LHCN-M2 (cell line): ENCODE measurements around the gene TBL3. TPM values are rescaled to one million over a fixed set of nuclear protein-coding genes. Genes with fewer than 3 reads are reported as not detected.
A peak's percentile ranks its signal among the peaks of the same experiment; 100 is the strongest.

Experiments used
- DNase-seq: peaks from one replicate; pipeline ENCODE4 v3.0.0-alpha.2; 2012; ENCODE audit warnings: low read depth
- total RNA-seq: library from RNA; depleted of rRNA; stranded (reverse); fragments of >200 nt; gene quantifications from 2 replicates; pipeline ENCODE4 v1.2.3, GENCODE V29; 2014

The TBL3 gene
- total RNA-seq, 1 experiment from 2014 or later, result 52.1 TPM

DNA sequence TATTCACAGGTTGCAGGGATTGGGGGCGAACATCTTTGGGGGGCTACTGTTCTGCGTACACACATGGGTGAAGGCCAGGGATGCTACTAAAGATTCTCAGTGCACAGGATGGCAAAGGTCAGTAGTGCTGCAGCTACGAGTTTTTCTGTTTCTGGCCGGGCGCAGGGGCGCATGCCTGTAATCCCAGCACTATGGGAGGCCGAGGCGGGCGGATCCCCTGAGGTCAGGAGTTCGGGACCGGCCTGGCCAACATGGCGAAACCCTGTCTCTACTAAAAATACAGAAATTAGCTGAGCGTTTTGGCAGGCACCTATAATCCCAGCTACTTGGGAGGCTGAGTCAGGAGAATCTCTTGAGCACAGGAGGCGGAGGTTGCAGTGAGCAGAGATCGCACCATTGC is 41.7 kb downstream of the TBL3 start:
- DNase-seq, result no peak

DNA sequence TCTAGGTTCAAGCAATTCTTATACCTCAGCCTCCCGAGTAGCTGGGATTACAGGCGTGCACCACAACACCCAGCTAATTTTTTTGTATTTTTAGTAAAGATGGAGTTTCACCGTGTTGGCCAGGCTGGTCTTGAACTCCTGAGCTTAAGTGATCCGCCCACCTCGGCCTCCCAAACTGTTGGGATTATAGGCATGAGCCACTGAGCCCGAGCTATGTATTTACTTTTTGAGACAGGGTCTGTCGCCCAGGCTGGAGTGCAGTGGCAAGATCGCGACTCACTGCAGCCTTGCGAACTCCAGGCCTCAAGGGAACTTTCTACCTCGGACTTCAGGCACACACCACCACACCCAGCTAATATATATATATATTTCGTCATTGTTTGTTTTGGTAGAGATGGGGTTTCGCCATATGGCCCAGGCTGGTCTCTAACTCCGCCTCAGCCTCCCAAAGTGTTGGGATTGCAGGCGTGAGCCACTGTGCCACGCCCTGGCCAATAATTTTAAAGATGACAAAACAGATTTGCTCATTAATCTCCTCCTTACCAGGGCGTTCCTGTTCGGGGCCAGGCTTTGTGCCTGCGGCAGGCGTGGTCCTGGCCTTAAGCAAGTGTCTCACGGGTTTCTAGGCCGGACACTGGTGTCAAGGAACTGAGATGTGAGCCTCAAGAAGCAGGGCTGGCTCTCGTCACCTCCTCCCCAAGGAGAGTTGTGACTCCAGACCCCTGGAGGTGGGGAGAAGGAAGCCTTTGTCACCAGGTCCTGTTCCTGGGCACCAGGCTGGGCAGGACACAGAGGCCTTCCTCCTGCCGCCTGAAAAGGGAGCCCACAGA is 43.5 kb downstream of the TBL3 start:
- no peak for DNase-seq

GRCh38 chr16:2015947-2016208 is 44.0 kb downstream of the TBL3 start:
- DNase-seq, result no peak

DNA sequence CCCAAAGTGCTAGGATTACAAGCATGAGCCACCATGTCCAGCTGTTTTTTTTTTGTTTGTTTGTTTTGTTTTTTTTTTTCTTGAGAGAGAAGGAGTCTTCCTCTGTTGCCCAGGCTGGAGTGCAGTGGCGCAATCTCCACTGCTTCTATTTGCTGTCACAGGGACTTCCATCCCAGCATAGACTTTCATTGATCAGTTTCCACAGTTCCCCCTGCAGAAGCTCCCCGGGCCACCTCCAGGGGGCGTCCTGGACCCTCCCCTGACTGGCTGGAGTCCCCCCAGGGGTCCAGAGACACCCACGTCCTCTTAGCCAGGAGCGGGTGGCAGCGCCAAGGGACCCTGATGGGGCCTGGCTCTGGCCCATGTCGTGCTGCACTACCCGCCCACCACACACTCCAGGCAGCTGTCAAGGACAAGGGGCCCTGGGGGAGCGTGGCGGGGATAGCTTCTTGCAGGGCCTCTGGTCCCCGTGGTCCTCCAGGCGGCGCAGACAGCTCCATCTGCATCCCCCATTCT is 44.6 kb downstream of the TBL3 start:
- DNase-seq, result no peak

DNA sequence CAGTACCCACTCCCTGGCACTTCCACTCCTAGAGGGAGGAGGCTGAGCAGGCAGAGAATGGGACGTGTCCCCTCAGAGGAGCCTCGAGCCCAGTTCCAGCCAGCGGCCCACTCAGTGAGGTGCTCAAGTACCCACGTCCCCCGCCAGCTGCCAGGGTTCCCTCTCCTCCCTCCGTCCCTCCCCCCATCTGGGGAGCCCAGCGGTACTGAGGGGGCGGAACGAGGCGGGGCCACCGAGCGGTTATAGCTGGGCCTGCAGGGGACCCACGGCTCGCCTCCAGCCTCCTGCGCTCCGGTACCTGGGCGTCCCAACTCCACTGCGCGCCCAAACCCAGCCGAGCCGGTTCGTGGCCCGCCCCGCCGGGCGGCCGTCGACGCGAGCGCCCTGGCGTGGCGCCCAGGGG is 47.7 kb downstream of the TBL3 start, which contains the start of gene NPW:
NPW (plus strand) TSS at position 268 of the 403 bp plus-strand sequence.
- no peak for DNase-seq

DNA sequence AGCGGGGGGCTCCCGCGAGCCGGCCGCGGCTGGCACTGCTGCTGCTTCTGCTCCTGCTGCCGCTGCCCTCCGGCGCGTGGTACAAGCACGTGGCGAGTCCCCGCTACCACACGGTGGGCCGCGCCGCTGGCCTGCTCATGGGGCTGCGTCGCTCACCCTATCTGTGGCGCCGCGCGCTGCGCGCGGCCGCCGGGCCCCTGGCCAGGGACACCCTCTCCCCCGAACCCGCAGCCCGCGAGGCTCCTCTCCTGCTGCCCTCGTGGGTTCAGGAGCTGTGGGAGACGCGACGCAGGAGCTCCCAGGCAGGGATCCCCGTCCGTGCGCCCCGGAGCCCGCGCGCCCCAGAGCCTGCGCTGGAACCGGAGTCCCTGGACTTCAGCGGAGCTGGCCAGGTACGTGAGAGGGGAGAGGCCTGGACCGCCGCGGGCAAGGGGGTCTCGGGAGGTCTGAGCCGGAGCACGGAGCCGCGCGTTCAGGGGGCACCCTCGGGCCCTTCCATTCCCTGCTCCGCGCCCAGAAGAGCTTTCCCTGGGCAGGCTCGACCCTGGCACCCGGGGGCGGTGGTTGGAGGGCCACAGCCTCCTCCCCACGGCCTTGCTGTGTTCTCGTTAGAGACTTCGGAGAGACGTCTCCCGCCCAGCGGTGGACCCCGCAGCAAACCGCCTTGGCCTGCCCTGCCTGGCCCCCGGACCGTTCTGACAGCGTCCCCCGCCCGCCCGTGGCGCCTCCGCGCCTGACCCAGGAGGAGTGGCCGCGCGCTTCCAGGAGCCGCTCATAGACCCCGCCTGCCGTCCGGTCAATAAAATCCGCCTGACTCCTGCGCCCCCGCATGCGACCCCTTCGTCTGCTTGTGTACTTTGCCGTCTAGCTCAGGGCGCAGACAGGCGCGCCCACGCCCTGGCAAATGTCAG is 48.3 kb downstream of the TBL3 start:
- DNase-seq, result no peak

DNA sequence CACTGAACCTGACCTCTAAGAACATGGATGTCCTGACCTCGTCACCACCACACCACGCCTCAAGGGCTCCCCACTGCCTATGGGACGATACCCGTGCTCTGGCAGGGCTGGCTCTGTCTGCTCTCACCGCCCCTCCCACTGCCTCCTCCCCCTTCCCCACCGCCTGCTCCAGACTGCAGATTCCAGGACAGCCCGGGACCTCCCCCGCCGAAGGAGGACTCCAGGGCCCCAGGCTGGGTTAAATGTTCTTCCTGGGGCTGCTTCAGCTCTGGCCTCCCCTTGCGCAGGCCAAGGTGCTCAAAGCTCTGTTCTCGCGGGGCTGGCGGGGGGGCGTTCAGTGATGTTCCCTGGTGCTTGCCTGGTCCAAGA is 50.9 kb downstream of the TBL3 start:
- peak; percentile 43 for DNase-seq

DNA sequence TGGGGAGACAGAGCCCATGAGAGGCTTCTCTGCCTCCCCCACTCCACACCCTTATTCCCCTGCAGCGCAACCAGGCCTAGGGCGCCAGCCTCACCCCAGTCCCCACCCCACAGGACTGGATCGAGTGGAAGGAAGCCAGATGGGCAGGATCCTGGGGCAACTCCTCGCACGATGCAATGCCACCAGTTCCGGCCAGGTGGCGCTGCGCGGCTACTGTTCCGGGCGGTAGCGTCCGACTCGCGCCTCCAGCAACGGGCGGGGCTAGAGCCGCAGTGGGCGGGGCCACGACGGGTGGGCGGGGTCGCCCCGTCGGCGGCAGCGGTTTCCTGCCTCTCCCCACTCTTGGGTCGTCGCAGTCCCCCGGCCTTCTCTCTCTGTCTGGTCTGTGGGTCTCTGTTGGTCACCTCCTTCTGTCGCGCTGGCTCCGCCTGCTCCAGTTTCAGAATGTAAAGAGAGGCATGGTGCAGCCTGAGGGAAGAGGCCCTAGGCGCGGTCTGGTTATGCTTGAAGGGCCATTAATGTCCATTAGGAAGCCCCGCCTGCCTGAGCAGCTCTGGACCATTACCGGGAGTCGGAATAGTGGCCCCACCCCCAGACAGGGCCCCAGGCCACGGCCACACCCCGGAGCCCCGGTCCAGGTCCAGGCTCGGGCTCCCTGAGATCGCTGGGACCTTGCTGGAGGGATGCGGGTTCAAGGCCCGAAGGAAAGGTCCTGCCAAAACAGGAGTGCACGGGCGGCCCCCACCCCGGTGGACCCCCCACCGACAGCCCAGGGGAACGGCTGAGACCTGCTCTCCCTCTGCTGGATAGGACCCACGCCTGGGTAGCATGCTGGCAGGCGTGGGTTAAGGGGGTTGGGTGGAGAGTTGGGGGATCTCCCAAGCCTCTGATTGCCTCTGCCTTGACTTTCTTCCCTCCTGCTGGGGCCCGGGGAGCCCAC is 51.5 kb downstream of the TBL3 start:
- peak; percentile 76 for DNase-seq

DNA sequence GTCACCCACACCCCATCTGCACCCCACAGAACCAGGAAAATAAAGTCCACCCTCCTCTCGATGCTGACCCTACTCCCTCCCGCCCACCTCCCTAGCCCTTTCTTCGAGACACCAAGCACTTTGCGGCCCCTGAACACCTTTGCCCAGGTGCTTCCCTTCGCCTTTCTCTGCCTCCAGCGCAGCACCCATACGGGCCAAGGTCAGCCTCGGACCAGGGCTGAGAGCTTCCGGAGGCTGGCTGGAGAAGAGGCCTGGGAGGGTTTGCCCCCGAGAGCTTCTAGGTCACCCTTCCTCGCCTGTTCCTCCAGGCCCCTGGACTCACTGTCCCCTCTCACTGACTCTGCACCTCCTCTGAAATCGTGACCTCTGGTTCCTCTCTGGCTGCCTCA is 52.2 kb downstream of the TBL3 start:
- DNase-seq, result no peak

GRCh38 chr16:2025251-2025650 is 53.4 kb downstream of the TBL3 start:
- DNase-seq, result no peak

GRCh38 chr16:2025878-2026460 is 54.1 kb downstream of the TBL3 start:
- DNase-seq, result no peak

- DNase-seq, result no peak
Measured at GRCh38 chr16:2026461-2027023, 54.7 kb downstream of the TBL3 start, which contains the start of gene NHERF2. NHERF2 (plus strand) TSS chr16:2026902; CDS start chr16:2027006, 104 bp downstream.

- DNase-seq, result no peak
Measured at GRCh38 chr16:2027024-2028010, 55.5 kb downstream of the TBL3 start.

DNA sequence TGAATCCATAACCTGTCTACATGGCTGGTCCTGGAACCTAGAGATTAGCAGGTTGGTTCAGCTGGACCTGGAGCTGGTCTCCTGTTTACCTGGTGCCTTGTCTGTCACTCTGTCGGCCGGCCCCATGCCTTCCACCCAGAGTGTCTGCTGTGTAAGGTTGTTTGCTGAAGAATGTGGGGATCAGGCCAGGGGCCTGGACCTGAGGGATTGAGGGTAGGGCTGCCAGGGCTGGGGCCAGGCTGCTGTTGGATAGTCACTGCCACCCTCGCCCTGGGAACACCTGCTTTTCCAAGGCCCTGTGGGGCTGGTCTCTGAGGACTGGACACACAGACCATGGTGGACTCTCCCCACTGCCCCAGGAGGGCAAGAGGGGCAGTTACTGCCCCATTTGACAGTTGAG is 56.3 kb downstream of the TBL3 start:
- no peak for DNase-seq

GRCh38 chr16:2028620-2029220 is 56.9 kb downstream of the TBL3 start:
- no peak for DNase-seq

- no peak for DNase-seq
Measured at GRCh38 chr16:2029350-2029749, 57.5 kb downstream of the TBL3 start.

DNA sequence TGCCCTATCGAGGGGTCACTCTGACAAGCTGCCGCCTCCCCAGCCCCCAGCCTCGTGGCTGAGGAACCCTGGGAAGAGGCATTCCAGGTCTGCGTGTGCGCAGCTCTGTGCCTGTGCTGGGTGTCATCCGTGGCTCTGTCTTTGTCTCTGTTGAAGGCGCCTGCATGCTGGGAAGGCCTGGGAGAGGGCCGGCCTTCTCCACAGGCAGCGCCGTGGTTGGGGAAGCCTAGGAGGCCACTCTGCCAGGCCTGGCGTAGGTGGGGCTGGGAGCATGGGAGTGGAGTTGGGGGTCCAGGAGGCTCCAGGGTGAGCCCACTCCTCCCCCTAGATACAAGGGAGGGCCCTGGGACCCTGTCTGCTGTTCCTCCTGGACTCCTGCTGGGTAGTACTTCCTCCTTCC is 58.2 kb downstream of the TBL3 start:
- no peak for DNase-seq

DNA sequence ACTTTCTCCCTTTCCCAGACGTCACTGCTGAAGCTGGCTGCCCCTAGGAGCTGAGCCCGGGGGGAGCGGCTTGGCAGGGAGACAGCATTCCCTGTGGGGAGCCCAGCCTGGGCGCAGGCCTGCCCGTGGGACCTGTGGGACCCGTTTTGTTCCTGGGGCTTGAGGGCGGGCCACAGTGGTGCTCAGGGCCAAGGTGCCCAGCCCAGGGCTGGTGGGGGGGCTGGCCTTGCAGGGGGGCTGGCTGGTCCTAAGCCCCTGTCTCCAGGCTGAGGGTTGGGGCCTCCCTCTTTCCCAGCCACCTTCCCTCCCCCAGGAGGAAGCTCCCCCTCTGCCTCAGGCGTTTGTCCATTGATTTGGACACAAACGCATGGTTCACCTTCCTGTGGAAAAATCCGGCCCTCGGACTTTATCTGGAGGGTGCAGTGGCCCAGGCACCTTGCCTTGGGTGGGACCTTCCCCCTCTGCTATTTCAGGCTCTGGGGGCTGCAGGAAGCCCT is 59.3 kb downstream of the TBL3 start:
- no peak for DNase-seq
